Memory B cell (primary cell): ENCODE data around the gene HPRT1.

Source experiments
- ATAC-seq: fragments of 150-1000 bp; cut with Tn5 transposase; 2 replicates; pipeline ENCODE4 v1.10.0; 2021; ENCODE audit warnings: low read depth, mild to moderate bottlenecking, moderate library complexity
- DNase-seq, 2 donors: peaks; one replicate each; pipeline ENCODE4 v3.0.0; 2022; ENCODE audit warnings: low spot score in 2 of 2
- H3K27ac Mint-ChIP-seq: one replicate; pipeline ENCODE4 v1.8.0; 2022; ENCODE audit warnings: mild to moderate bottlenecking, moderate library complexity, mixed read lengths
- H3K27me3 Mint-ChIP-seq: one replicate; pipeline ENCODE4 v1.8.0; 2022; ENCODE audit warnings: mixed read lengths
- H3K36me3 Mint-ChIP-seq: one replicate; pipeline ENCODE4 v1.8.0; 2022; ENCODE audit warnings: mild to moderate bottlenecking, mixed read lengths
- H3K4me1 Mint-ChIP-seq: one replicate; pipeline ENCODE4 v1.8.0; 2022; ENCODE audit warnings: mixed read lengths
- H3K4me3 Mint-ChIP-seq: one replicate; pipeline ENCODE4 v1.8.0; 2022; ENCODE audit warnings: mild to moderate bottlenecking, moderate library complexity, mixed read lengths
- H3K9me3 Mint-ChIP-seq: one replicate; pipeline ENCODE4 v1.8.0; 2022; ENCODE audit warnings: mixed read lengths

Gene HPRT1

GRCh38 chrX:134501941-134502340 lies 42.0 kb downstream of the HPRT1 start:
- Mint-ChIP-seq H3K4me3 (no peak overlapping the region), H3K9me3 (no peaks in the 10 kb centered on the region), H3K4me1 (no peaks in the 10 kb centered on the region), H3K27me3 (no peaks in the 10 kb centered on the region), H3K27ac (no peak overlapping the region), H3K36me3 (peaks cover 10% of the 10 kb centered on the region)
- DNase-seq (no peak), ATAC-seq (no peak)

- H3K4me3 Mint-ChIP-seq, result no peak overlapping the region
- no peak overlapping the region for H3K27ac Mint-ChIP-seq
- no peak for ATAC-seq
- no peaks in the 10 kb centered on the region for H3K9me3 Mint-ChIP-seq
- H3K4me1 Mint-ChIP-seq, result no peaks in the 10 kb centered on the region
- H3K36me3 Mint-ChIP-seq, result peaks cover 10% of the 10 kb centered on the region
- no peak for DNase-seq
- no peaks in the 10 kb centered on the region for H3K27me3 Mint-ChIP-seq
These were observed 42.7 kb downstream of the HPRT1 start for GRCh38 chrX:134502686-134503085.

GRCh38 chrX:134512566-134512965 lies 52.6 kb downstream of the HPRT1 start:
- H3K36me3 Mint-ChIP-seq, result peaks cover 6% of the 10 kb centered on the region
- no peak for DNase-seq

GRCh38 chrX:134513091-134513490 lies 53.1 kb downstream of the HPRT1 start:
- no peak for ATAC-seq
- Mint-ChIP-seq H3K27me3 (no peaks in the 10 kb centered on the region), H3K4me3 (no peak overlapping the region), H3K36me3 (peaks cover 6% of the 10 kb centered on the region), H3K4me1 (no peaks in the 10 kb centered on the region), H3K27ac (no peak overlapping the region), H3K9me3 (no peaks in the 10 kb centered on the region)
- no peak for DNase-seq

More at GRCh38 chrX:134512566-134512965, 52.6 kb downstream of the HPRT1 start:
- H3K4me1 Mint-ChIP-seq, result no peaks in the 10 kb centered on the region
- no peak overlapping the region for H3K4me3 Mint-ChIP-seq
- H3K9me3 Mint-ChIP-seq, result no peaks in the 10 kb centered on the region
- no peaks in the 10 kb centered on the region for H3K27me3 Mint-ChIP-seq
- H3K27ac Mint-ChIP-seq, result no peak overlapping the region
- ATAC-seq, result no peak

GRCh38 chrX:134520860-134521390 lies 61.0 kb downstream of the HPRT1 start:
- Mint-ChIP-seq H3K9me3 (no peaks in the 10 kb centered on the region), H3K36me3 (no peaks in the 10 kb centered on the region), H3K27me3 (no peaks in the 10 kb centered on the region), H3K27ac (no peak overlapping the region), H3K4me1 (no peaks in the 10 kb centered on the region), H3K4me3 (no peak overlapping the region)
- ATAC-seq, result no peak
- DNase-seq, result no peak

DNA sequence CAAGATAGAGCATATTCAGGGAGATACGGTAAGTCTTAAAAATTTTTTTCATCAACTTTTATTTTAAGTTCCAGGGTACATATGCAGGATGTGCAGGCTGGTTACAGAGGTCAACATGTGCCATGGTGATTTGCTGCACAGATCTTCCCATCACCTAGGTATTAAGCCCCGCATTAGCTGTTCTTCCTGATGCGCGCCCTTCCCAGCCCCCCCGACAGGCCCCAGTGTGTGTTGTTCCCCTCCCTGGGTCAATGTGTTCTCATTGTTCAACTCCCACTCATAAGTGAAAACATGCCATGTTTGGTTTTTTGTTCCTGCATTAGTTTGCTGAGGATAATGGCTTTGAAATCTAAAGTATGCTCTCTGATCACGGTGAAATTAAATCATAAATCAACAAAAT lies 64.2 kb downstream of the HPRT1 start:
- Mint-ChIP-seq H3K27me3 (no peaks in the 10 kb centered on the region), H3K9me3 (no peaks in the 10 kb centered on the region), H3K27ac (no peak overlapping the region), H3K4me3 (no peak overlapping the region), H3K36me3 (no peaks in the 10 kb centered on the region), H3K4me1 (no peaks in the 10 kb centered on the region)
- DNase-seq, result no peak
- ATAC-seq, result no peak

- Mint-ChIP-seq H3K27ac (no peak overlapping the region), H3K27me3 (no peaks in the 10 kb centered on the region), H3K36me3 (no peaks in the 10 kb centered on the region), H3K4me3 (no peak overlapping the region), H3K9me3 (no peaks in the 10 kb centered on the region), H3K4me1 (no peaks in the 10 kb centered on the region)
- ATAC-seq, result no peak
- DNase-seq, result no peak
These were observed 65.3 kb downstream of the HPRT1 start for GRCh38 chrX:134525086-134525792.

GRCh38 chrX:134526399-134526798 lies 66.4 kb downstream of the HPRT1 start:
- H3K4me3 Mint-ChIP-seq, result no peak overlapping the region
- ATAC-seq (no peak), DNase-seq (no peak)
- no peaks in the 10 kb centered on the region for H3K4me1 Mint-ChIP-seq
- H3K36me3 Mint-ChIP-seq, result no peaks in the 10 kb centered on the region
- H3K9me3 Mint-ChIP-seq, result no peaks in the 10 kb centered on the region
- H3K27ac Mint-ChIP-seq, result no peak overlapping the region
- no peaks in the 10 kb centered on the region for H3K27me3 Mint-ChIP-seq

DNA sequence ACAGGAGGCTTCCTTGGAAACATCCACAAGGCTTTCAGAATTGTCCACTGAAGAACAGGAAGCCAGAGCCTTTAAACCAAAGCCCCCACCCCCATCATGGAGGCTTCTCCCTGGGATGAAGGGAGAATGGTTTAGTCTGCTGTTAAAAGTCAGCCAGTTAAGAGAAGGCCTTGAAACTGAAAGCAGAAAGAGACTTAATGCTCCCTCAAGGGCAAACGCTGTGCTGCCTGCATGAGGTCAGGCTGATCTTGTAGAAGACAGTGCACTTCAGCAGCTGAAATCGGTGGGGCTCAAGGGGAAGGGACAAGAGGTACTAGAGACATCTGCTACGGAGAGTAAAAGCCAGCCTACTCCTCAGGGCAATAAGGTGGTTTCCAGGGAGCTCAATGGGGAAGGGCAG lies 69.0 kb downstream of the HPRT1 start:
- Mint-ChIP-seq H3K27me3 (no peaks in the 10 kb centered on the region), H3K9me3 (no peaks in the 10 kb centered on the region), H3K36me3 (no peaks in the 10 kb centered on the region), H3K4me1 (no peaks in the 10 kb centered on the region), H3K27ac (no peak overlapping the region), H3K4me3 (no peak overlapping the region)
- DNase-seq, result no peak
- ATAC-seq, result no peak

DNA sequence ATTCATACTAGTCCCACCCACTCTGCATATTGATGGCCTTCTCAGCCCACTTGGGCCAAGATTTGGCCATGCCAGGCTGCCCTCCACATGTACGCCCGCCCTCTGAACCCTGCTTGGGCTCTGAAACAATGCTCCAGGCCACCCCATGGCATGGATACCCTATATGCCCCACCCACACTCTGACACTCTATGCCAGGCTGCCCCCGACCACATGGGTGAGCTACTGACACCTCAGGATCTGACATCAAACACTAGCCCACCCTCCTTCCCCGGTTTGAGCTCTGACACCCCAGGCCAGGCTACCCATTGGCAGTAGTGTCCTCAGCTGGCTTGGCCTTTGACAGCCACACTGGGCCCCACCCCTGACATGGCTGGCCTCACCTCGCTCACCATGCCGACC lies 69.5 kb downstream of the HPRT1 start:
- Mint-ChIP-seq H3K27me3 (no peaks in the 10 kb centered on the region), H3K36me3 (no peaks in the 10 kb centered on the region), H3K4me1 (no peaks in the 10 kb centered on the region), H3K27ac (no peak overlapping the region), H3K4me3 (no peak overlapping the region), H3K9me3 (no peaks in the 10 kb centered on the region)
- ATAC-seq (no peak), DNase-seq (no peak)

DNA sequence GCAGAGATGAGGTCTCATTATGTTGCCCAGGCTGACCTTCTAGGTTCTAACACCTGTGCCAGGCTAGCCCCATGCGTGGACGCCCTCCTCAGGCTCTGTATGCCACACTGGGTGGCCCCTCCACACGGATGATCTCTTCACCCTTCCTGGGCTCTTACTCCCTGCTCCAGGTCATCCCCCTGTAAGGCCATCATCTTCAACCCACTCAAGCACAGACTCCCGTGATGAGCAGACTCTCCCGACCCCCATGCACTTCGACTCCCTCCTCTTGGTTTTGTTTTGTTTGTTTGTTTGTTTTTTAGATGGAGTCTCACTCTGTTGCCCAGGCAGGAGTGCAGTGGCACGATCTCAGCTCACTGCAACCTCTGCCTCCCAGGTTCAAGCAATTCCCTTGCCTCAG lies 70.9 kb downstream of the HPRT1 start:
- Mint-ChIP-seq H3K27me3 (no peaks in the 10 kb centered on the region), H3K4me3 (no peak overlapping the region), H3K9me3 (no peaks in the 10 kb centered on the region), H3K27ac (no peak overlapping the region), H3K4me1 (no peaks in the 10 kb centered on the region), H3K36me3 (no peaks in the 10 kb centered on the region)
- ATAC-seq (no peak), DNase-seq (no peak)

GRCh38 chrX:134533352-134533751 lies 73.4 kb downstream of the HPRT1 start:
- no peaks in the 10 kb centered on the region for H3K27me3 Mint-ChIP-seq
- no peak overlapping the region for H3K27ac Mint-ChIP-seq
- H3K36me3 Mint-ChIP-seq, result no peaks in the 10 kb centered on the region
- no peak overlapping the region for H3K4me3 Mint-ChIP-seq
- H3K9me3 Mint-ChIP-seq, result no peaks in the 10 kb centered on the region
- H3K4me1 Mint-ChIP-seq, result no peaks in the 10 kb centered on the region
- no peak for ATAC-seq
- DNase-seq, result no peak

GRCh38 chrX:134533952-134534351 lies 74.0 kb downstream of the HPRT1 start:
- Mint-ChIP-seq H3K4me3 (no peak overlapping the region), H3K27me3 (peaks cover 1% of the 10 kb centered on the region), H3K9me3 (no peaks in the 10 kb centered on the region), H3K4me1 (no peaks in the 10 kb centered on the region), H3K36me3 (no peaks in the 10 kb centered on the region), H3K27ac (no peak overlapping the region)
- ATAC-seq, result no peak
- no peak for DNase-seq

- peaks cover 1% of the 10 kb centered on the region for H3K27me3 Mint-ChIP-seq
- no peaks in the 10 kb centered on the region for H3K36me3 Mint-ChIP-seq
- no peak for ATAC-seq
- no peaks in the 10 kb centered on the region for H3K9me3 Mint-ChIP-seq
- no peaks in the 10 kb centered on the region for H3K4me1 Mint-ChIP-seq
- no peak overlapping the region for H3K27ac Mint-ChIP-seq
- no peak overlapping the region for H3K4me3 Mint-ChIP-seq
- no peak for DNase-seq
These were observed 77.4 kb downstream of the HPRT1 start for GRCh38 chrX:134537179-134537955.
